Kidney glomerular epithelial cell (primary cell): ENCODE data around the gene TBC1D22B.

Experiments used
- DNase-seq: peaks from one replicate; lab custom pipeline; 2025; lab: John Stamatoyannopoulos, UW

TBC1D22B gene

GRCh38 chr6:37354526-37355384 lies 97.2 kb downstream of the TBC1D22B start:
- DNase-seq, result peak; percentile 23

- no peak for DNase-seq
Measured at GRCh38 chr6:37357288-37357687, 99.7 kb downstream of the TBC1D22B start.

- DNase-seq, result no peak
Measured at GRCh38 chr6:37357860-37358259, 100.3 kb downstream of the TBC1D22B start.

- DNase-seq, result no peak
Measured at GRCh38 chr6:37359039-37359438, 101.5 kb downstream of the TBC1D22B start.

- no peak for DNase-seq
Measured at GRCh38 chr6:37362101-37362828, 104.7 kb downstream of the TBC1D22B start.

GRCh38 chr6:37365791-37366190 lies 108.2 kb downstream of the TBC1D22B start:
- DNase-seq, result no peak

GRCh38 chr6:37366910-37367309 lies 109.3 kb downstream of the TBC1D22B start:
- no peak for DNase-seq

GRCh38 chr6:37368961-37369320 lies 111.4 kb downstream of the TBC1D22B start:
- DNase-seq, result no peak

GRCh38 chr6:37369321-37370201 lies 112.0 kb downstream of the TBC1D22B start:
- no peak for DNase-seq

- no peak for DNase-seq
Measured at GRCh38 chr6:37371154-37372083, 113.8 kb downstream of the TBC1D22B start.

- no peak for DNase-seq
Measured at GRCh38 chr6:37372116-37372515, 114.5 kb downstream of the TBC1D22B start.

- DNase-seq, result no peak
Measured at GRCh38 chr6:37373822-37374471, 116.4 kb downstream of the TBC1D22B start.

GRCh38 chr6:37375376-37375775 lies 117.8 kb downstream of the TBC1D22B start:
- no peak for DNase-seq

GRCh38 chr6:37376078-37376743 lies 118.6 kb downstream of the TBC1D22B start:
- DNase-seq, result no peak

- DNase-seq, result peak; percentile 29
Measured at GRCh38 chr6:37381579-37381978, 124.0 kb downstream of the TBC1D22B start.
